ENCODE measurements around the gene WDR35. TPM values are rescaled to one million over a fixed set of nuclear protein-coding genes. Genes with fewer than 3 reads are reported as not detected.

The WDR35 gene
- total RNA-seq, 4 donors from 2014 or later = 17.6 to 19.2 (median 18.1) TPM

DNA sequence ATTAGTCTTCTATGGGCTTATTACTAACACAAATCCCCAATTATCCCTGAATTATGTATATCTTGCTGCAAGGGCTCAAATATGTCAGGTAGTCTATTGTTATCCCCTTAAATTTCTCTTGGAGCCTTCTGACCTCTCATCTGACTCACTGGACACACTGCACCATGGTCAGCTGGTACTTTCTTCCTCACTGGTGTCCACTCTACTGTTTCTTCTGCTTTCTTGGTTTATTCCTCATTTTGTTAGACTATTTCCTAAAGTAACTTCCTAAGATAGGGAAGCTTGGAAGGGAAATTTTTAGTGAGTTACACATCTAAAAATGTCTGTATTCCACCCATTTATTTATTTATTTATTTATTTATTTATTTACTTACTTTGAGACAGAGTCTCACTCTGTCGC lies 26.5 kb downstream of the WDR35 start:
- TF ChIP-seq POLR2A (IDR thresholded peaks at IDR 0.05) = no peak
- TF ChIP-seq, protein P1, sequence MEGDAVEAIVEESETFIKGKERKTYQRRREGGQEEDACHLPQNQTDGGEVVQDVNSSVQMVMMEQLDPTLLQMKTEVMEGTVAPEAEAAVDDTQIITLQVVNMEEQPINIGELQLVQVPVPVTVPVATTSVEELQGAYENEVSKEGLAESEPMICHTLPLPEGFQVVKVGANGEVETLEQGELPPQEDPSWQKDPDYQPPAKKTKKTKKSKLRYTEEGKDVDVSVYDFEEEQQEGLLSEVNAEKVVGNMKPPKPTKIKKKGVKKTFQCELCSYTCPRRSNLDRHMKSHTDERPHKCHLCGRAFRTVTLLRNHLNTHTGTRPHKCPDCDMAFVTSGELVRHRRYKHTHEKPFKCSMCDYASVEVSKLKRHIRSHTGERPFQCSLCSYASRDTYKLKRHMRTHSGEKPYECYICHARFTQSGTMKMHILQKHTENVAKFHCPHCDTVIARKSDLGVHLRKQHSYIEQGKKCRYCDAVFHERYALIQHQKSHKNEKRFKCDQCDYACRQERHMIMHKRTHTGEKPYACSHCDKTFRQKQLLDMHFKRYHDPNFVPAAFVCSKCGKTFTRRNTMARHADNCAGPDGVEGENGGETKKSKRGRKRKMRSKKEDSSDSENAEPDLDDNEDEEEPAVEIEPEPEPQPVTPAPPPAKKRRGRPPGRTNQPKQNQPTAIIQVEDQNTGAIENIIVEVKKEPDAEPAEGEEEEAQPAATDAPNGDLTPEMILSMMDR (IDR thresholded peaks at IDR 0.05) = no peak
- WGBS, 2 donors = 96 to 100% methylated on average over 1 of the region's 1 CpG
- H3K36me3 ChIP-seq = no peaks in the 10 kb centered on the region
- H3K27me3 ChIP-seq = no peaks in the 10 kb centered on the region
- H3K4me1 ChIP-seq = no peaks in the 10 kb centered on the region
- no peak for DNase-seq
- intact Hi-C loops (cut with DNase I) = no loop called here
- H3K9me3 ChIP-seq = no peaks in the 10 kb centered on the region
- H3K27ac ChIP-seq = no peak overlapping the region
- H3K4me3 ChIP-seq (replicated peaks in 1 of 3) = no peak overlapping the region

DNA sequence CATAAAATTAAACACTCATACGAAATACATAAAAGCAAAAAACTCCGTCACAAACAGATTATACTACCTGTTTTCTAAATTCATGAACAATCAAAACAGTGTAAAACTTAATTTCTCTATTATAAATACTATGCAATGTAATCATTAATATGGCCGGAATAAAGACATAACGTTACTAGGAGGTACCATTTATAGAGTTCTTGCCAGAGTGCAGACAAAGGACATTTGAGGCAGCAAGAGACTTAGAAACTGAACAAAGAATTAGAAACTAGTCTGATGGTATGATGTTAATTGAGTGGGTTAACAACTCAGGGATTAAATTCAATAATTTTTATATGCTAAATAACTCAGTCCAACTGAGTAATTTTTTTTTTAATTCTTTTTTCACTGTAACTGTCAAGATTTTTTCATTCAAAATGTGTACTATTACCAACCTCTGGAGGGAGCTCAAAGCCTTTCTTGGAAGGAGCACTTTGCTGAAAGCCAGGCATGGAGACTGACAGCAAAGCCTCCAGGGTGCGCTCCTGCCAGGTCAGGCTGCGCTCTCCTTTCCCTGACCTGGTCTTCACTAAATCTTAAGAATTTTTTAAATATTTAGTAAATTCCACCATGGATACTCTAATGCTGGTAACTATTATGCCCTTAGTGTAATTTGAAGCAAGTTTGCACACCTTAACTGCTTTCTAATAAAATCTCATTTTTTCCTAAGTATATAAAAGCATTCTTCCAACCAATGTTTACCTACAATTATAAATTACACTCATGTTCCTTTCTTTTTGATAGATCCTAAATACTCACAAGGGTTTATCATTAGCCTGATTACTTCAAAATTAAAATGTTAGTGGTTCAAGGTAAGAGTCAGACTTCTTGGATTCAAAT lies 34.1 kb downstream of the WDR35 start:
- Histone ChIP-seq H3K9me3 (no peaks in the 10 kb centered on the region), H3K27me3 (no peaks in the 10 kb centered on the region), H3K4me3 (replicated peaks in 1 of 3) (no peak overlapping the region), H3K27ac (no peak overlapping the region), H3K36me3 (no peaks in the 10 kb centered on the region), H3K4me1 (no peaks in the 10 kb centered on the region)
- intact Hi-C loops (cut with DNase I) = loop anchor here (5.0 kb wide), 1 partner anchor 142 kb away; no protein-coding TSS in a partner anchor
- WGBS, 2 donors = 64 to 65% methylated on average over 6 of the region's 6 CpGs
- peak; percentile 50 to 52 for DNase-seq
- TF ChIP-seq, protein P1 (IDR thresholded peaks at IDR 0.05) = peak in 5 of 6 experiments; percentile 27 to 76 (median 62)
- no peak for TF ChIP-seq POLR2A (IDR thresholded peaks at IDR 0.05)

DNA sequence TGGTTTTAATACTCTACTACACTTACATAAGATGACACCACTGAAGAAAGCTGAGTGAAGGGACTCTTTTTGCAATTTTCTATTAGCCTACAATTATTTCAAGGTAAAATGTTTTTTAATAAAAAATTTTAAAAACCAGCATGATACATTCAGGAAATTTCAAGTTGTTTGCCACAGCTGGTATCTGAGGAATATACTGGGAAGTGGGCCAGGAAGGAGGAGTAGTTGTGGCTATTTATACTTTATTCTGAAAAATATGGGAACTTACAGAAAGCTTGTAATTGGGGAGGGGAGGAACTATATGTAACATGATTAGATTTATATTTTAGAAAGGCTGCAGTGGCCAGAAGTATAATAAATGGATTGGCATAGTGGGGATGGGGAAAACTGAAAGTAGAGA lies 40.8 kb downstream of the WDR35 start:
- Histone ChIP-seq H3K9me3 (no peaks in the 10 kb centered on the region), H3K4me1 (no peaks in the 10 kb centered on the region), H3K4me3 (replicated peaks in 1 of 3) (no peak overlapping the region), H3K27ac (no peak overlapping the region), H3K27me3 (no peaks in the 10 kb centered on the region), H3K36me3 (peaks cover 0 to 4% of the 10 kb centered on the region in 2 donors)
- TF ChIP-seq POLR2A (IDR thresholded peaks at IDR 0.05) = no peak
- TF ChIP-seq, protein P1 (IDR thresholded peaks at IDR 0.05) = no peak
- DNase-seq = no peak
- intact Hi-C loops (cut with DNase I) = no loop called here

DNA sequence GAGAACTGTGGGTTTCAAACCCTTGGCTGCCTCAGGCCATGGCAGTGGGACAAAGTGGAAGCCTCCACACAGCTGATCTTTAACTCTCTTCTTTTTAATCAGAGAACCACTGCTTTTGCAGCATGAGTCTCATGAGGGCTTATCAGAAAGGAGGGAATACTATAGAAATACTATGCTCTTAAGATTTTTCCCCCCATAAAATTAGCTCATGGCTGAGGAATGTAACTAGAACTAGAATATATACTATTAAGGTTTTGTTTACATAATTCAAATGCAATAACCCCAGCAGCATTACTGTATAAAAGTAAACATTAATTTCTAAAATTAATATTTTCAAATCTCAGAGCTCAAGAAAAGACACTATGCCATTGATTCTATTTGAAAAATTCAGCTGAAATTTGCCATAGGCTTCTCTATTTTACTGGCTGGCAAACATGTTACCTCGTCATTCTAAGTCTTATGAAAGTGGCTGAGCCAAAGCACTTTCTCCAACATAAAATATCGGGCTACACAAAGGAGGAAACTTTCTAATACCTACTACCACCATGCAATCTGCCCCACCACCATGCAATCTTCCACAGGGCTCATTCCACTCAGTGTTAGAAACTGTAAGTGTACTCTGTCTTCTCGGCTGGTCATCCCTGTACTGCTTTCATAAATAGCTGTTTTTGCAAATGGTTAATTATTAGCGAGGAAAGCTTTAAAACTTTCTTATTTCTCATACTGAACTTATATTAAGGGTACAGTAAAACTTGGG lies 42.5 kb downstream of the WDR35 start:
- Histone ChIP-seq H3K36me3 (peaks cover 0 to 4% of the 10 kb centered on the region in 2 donors), H3K27ac (no peak overlapping the region), H3K9me3 (no peaks in the 10 kb centered on the region), H3K4me3 (replicated peaks in 1 of 3) (no peak overlapping the region), H3K4me1 (no peaks in the 10 kb centered on the region), H3K27me3 (no peaks in the 10 kb centered on the region)
- no peak for DNase-seq
- TF ChIP-seq, protein P1 (IDR thresholded peaks at IDR 0.05) = no peak
- no peak for TF ChIP-seq POLR2A (IDR thresholded peaks at IDR 0.05)
- WGBS, 2 donors = 96% methylated on average over 4 of the region's 4 CpGs
- intact Hi-C loops (cut with DNase I) = no loop called here
